H1 (cell line): ENCODE data around the gene TSPAN2. TPM values are rescaled to one million over a fixed set of nuclear protein-coding genes. Genes with fewer than 3 reads are reported as not detected.
A peak's percentile ranks its signal among the peaks of the same experiment; 100 is the strongest.

ENCODE experiments used
- CTCF ChIA-PET: fragments of 300-600 bp; sonication (Branson Sonifier 250); formaldehyde crosslinking; loops from one replicate; lab custom pipeline; 2021; ENCODE audit not compliant: partially characterized antibody; lab: Charles Lee
- POLR2A ChIA-PET: fragments of 300-600 bp; sonication (Branson Sonifier 250); formaldehyde crosslinking; loops from one replicate; lab custom pipeline; 2021; ENCODE audit warnings: inconsistent platforms; ENCODE audit not compliant: partially characterized antibody; lab: Charles Lee
- DNase-seq, 2 experiments: peaks; one replicate each; pipeline versions ENCODE4 v3.0.0 to v3.0.0-alpha.2; 2010 to 2022; ENCODE audit warnings: low spot score in 2 of 2, low read depth in 1 of 2, mixed read lengths in 1 of 2
- FAIRE-seq: peaks from 2 replicates; lab custom pipeline; 2011; peaks lifted over from hg19 to GRCh38; lab: Jason Lieb, UNC
- H2AFZ ChIP-seq: 2 replicates; pipeline ENCODE4 v1.8.1; 2012; ENCODE audit warnings: low read length, inconsistent platforms
- H2AK5ac ChIP-seq: 2 replicates; pipeline ENCODE4 v1.6.1; 2013; ENCODE audit warnings: low read depth, low read length
- H2BK120ac ChIP-seq: replicated peaks from 2 replicates; pipeline ENCODE3; 2013; ENCODE audit warnings: low read depth, low read length, inconsistent platforms
- H2BK12ac ChIP-seq: 2 replicates; pipeline ENCODE4 v1.6.1; 2013; ENCODE audit warnings: low read depth, low read length
- H2BK15ac ChIP-seq: 2 replicates; pipeline ENCODE4 v1.6.1; 2013; ENCODE audit warnings: low read length
- H2BK20ac ChIP-seq: 2 replicates; pipeline ENCODE4 v1.6.1; 2013; ENCODE audit warnings: low read length
- H2BK5ac ChIP-seq: 2 replicates; pipeline ENCODE4 v1.6.1; 2013; ENCODE audit warnings: low read depth, low read length
- H3K14ac ChIP-seq: 2 replicates; pipeline ENCODE4 v1.6.1; 2013; ENCODE audit warnings: inconsistent platforms; ENCODE audit not compliant: insufficient read length
- H3K18ac ChIP-seq: 2 replicates; pipeline ENCODE4 v1.6.1; 2013; ENCODE audit warnings: low read length; ENCODE audit errors: extremely low read depth
- H3K23ac ChIP-seq: 2 replicates; pipeline ENCODE4 v1.6.1; 2013; ENCODE audit warnings: inconsistent platforms; ENCODE audit not compliant: insufficient read length
- H3K23me2 ChIP-seq: 2 replicates; pipeline ENCODE4 v1.6.1; 2013; ENCODE audit warnings: low read depth, low read length
- H3K27ac ChIP-seq: 2 replicates; pipeline ENCODE4 v1.6.1; 2011; ENCODE audit warnings: low read depth, low read length, inconsistent platforms
- H3K27me3 ChIP-seq, 4 experiments: replicated peaks in 1 of 4; 1 replicate in 1 of 4; 2 replicates in 3 of 4; pipeline versions ENCODE4 v1.6.1 to v1.8.1; 2011 to 2013; ENCODE audit warnings: low read length in 3 of 4, mild to moderate bottlenecking in 3 of 4, inconsistent platforms in 2 of 4, mixed read lengths in 2 of 4, moderate library complexity in 1 of 4; ENCODE audit not compliant: control insufficient read depth in 3 of 4, insufficient read depth in 3 of 4; ENCODE audit errors: extremely low read depth in 1 of 4
- H3K36me3 ChIP-seq, 4 experiments: 2 replicates each; pipeline versions ENCODE4 v1.6.1 to v1.8.1; 2011 to 2013; ENCODE audit warnings: mild to moderate bottlenecking in 4 of 4, low read length in 3 of 4, moderate library complexity in 2 of 4, control low read depth in 1 of 4, inconsistent platforms in 1 of 4; ENCODE audit not compliant: insufficient read depth in 4 of 4, control insufficient read depth in 2 of 4
- H3K4ac ChIP-seq: replicated peaks from 2 replicates; pipeline ENCODE3; 2013; ENCODE audit warnings: low read length, low read depth, mixed read lengths, inconsistent platforms; ENCODE audit not compliant: insufficient read length
- H3K4me1 ChIP-seq, 4 experiments: replicated peaks in 1 of 4; 1 replicate in 1 of 4; 2 replicates in 3 of 4; pipeline versions ENCODE4 v1.6.1 to v1.8.1; 2011 to 2013; ENCODE audit warnings: low read length in 3 of 4, inconsistent platforms in 2 of 4, mixed read lengths in 1 of 4; ENCODE audit not compliant: insufficient read depth in 4 of 4, control insufficient read depth in 3 of 4
- H3K4me2 ChIP-seq, 2 experiments: 2 replicates each; pipeline versions ENCODE4 v1.6.1 to v1.8.1; 2011 to 2013; ENCODE audit warnings: low read depth in 2 of 2, low read length in 2 of 2, control low read depth in 1 of 2, inconsistent platforms in 1 of 2, mild to moderate bottlenecking in 1 of 2; ENCODE audit not compliant: insufficient read depth in 1 of 2
- H3K4me3 ChIP-seq, 4 experiments: fragments of 200-600, 300-600 bp in 1 of 4; sonication (generic), shearing (Covaris generic), sonication (Bioruptor Twin) in 1 of 4; 2 replicates each; pipeline versions ENCODE4 v1.5.1 to v1.8.1; 2011 to 2016; ENCODE audit warnings: low read length in 4 of 4, low read depth in 3 of 4, control low read depth in 2 of 4, inconsistent platforms in 2 of 4, mild to moderate bottlenecking in 2 of 4, mixed read lengths in 1 of 4, moderate library complexity in 1 of 4; ENCODE audit not compliant: insufficient read depth in 2 of 4; ENCODE audit errors: extremely low read depth in 1 of 4
- H3K56ac ChIP-seq: replicated peaks from 2 replicates; pipeline ENCODE3; 2013; ENCODE audit warnings: low read depth, mild to moderate bottlenecking, mixed read lengths, low read length, inconsistent platforms; ENCODE audit not compliant: insufficient read length
- H3K79me1 ChIP-seq: 2 replicates; pipeline ENCODE4 v1.6.1; 2013; ENCODE audit warnings: low read depth, low read length, control low read depth
- H3K79me2 ChIP-seq, 2 experiments: 2 replicates each; pipeline versions ENCODE4 v1.6.1 to v1.8.1; 2012 to 2013; ENCODE audit warnings: low read length in 2 of 2, mild to moderate bottlenecking in 2 of 2, inconsistent platforms in 1 of 2; ENCODE audit not compliant: insufficient read depth in 2 of 2, control insufficient read depth in 1 of 2
- H3K9ac ChIP-seq, 4 experiments: replicated peaks in 1 of 4; 1 replicate in 1 of 4; 2 replicates in 3 of 4; pipeline versions ENCODE4 v1.6.1 to v1.8.1; 2011 to 2013; ENCODE audit warnings: low read depth in 3 of 4, low read length in 3 of 4, control low read depth in 2 of 4, mild to moderate bottlenecking in 2 of 4, moderate library complexity in 2 of 4, inconsistent platforms in 1 of 4; ENCODE audit errors: extremely low read depth in 1 of 4
- H3K9me3 ChIP-seq, 2 experiments: 2 replicates each; pipeline versions ENCODE4 v1.6.1 to v1.8.1; 2012 to 2013; ENCODE audit warnings: mild to moderate bottlenecking in 2 of 2, moderate library complexity in 2 of 2, control low read depth in 1 of 2, inconsistent platforms in 1 of 2, low read depth in 1 of 2, low read length in 1 of 2, mixed read lengths in 1 of 2; ENCODE audit not compliant: insufficient read depth in 2 of 2
- H4K20me1 ChIP-seq, 2 experiments: replicated peaks in 1 of 2; 2 replicates each; pipeline versions ENCODE3 to v1.8.1; 2011 to 2013; ENCODE audit warnings: inconsistent platforms in 2 of 2, low read length in 2 of 2, mild to moderate bottlenecking in 1 of 2; ENCODE audit not compliant: insufficient read depth in 2 of 2, control insufficient read depth in 1 of 2
- H4K5ac ChIP-seq: 2 replicates; pipeline ENCODE4 v1.6.1; 2013; ENCODE audit warnings: low read length, low read depth, mixed read lengths, inconsistent platforms; ENCODE audit not compliant: insufficient read length
- H4K8ac ChIP-seq: 2 replicates; pipeline ENCODE4 v1.8.0; 2013; ENCODE audit warnings: mild to moderate bottlenecking, moderate library complexity, low read length, inconsistent platforms; ENCODE audit not compliant: insufficient read depth; ENCODE audit errors: extremely low read depth
- H4K91ac ChIP-seq: replicated peaks from 2 replicates; pipeline ENCODE3; 2013; ENCODE audit warnings: low read length, mixed read lengths, inconsistent platforms; ENCODE audit not compliant: insufficient read length
- CHD1 ChIP-seq: IDR thresholded peaks from 2 replicates; pipeline ENCODE4 v1.6.1; 2012; ENCODE audit warnings: low read depth, low read length, improper control_type of control experiment
- HDAC6 ChIP-seq: IDR thresholded peaks from one replicate; pipeline ENCODE4 v1.7.1; 2012; ENCODE audit warnings: low read depth, mild to moderate bottlenecking, inconsistent platforms, low read length, moderate library complexity
- POU5F1 ChIP-seq: IDR thresholded peaks from 2 replicates; pipeline ENCODE4 v1.6.1; 2011; ENCODE audit warnings: low read depth, mild to moderate bottlenecking, low read length, moderate library complexity
- TBP ChIP-seq: IDR thresholded peaks from 2 replicates; pipeline ENCODE4 v1.6.1; 2011; ENCODE audit warnings: low read depth, low read length, improper control_type of control experiment
- WGBS, 2 experiments: shearing (Covaris generic) in 1 of 2; methylation state at CpG; one replicate each; pipeline versions ENCODE4 v1.1.6 to v1.1.7; 2013 to 2015; ENCODE audit warnings: low lambda C conversion rate in 2 of 2, mixed read lengths in 2 of 2, inconsistent platforms in 1 of 2, low coverage in 1 of 2, missing lambda C conversion rate in 1 of 2; ENCODE audit not compliant: insufficient replicate concordance in 2 of 2, insufficient coverage in 1 of 2, insufficient read length in 1 of 2; ENCODE audit errors: extremely low coverage in 1 of 2, missing lambda C conversion rate in 1 of 2; 5-methylcytosine and 5-hydroxymethylcytosine counted together
- polyA plus RNA-seq, 7 experiments: library from polyadenylated mRNA; depleted of rRNA in 3 of 7; stranded (reverse) in 5 of 7; unstranded in 2 of 7; fragments of >200 nt in 5 of 7; fragments of 200-250 nt in 2 of 7; gene quantifications; 1 replicate in 5 of 7; 2 replicates in 1 of 7; 4 replicates in 1 of 7; pipeline versions ENCODE4 v1.2.1 to v1.2.3, GENCODE V29; 2011 to 2013; ENCODE audit warnings: missing spikeins in 2 of 7, mixed read lengths in 2 of 7
- total RNA-seq: library from RNA; stranded (reverse); fragmentation: NEBNext Ultra II Directional; extraction: Animal tissue kit (Norgen Biotek cat#: 25700); gene quantifications from 2 replicates; pipeline ENCODE4 v1.2.1, GENCODE V29; 2021

TSPAN2 gene
- total and polyA plus RNA-seq, 2 of the 8 experiments (the other 6 are each of a cell fraction or from before 2014, with no cell fraction given) = 7.4 to 14.2 TPM

DNA sequence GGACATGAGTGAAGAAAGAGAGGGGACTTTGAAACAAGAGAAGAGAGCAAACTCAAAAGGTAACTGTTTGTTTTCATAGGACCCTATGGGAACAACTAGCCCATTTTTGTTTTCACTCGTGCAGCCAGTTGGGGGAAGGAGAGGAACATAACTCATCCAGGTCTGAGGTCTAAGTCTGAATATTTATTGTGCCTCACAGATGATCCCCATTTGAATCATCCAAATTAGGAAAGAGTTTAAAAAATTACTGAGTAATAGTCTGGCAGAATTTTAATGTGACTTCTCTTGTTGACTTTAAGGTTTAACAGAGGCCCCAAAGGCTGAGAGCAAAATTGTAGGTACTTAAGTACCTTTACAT, 10.4 kb upstream of the TSPAN2 start:
- H2BK12ac ChIP-seq = no peak overlapping the region
- ChIA-PET CTCF (interaction anchor here (1.6 kb wide), 1 partner anchor 12 kb away, joined by 3 read pairs; no protein-coding TSS in a partner anchor), POLR2A (interaction anchor here (1.1 kb wide), 1 partner anchor 9 kb away, joined by 4 read pairs; no protein-coding TSS in a partner anchor)
- no peaks in the 10 kb centered on the region for H3K36me3 ChIP-seq
- H3K18ac ChIP-seq = no peak overlapping the region
- H3K4ac ChIP-seq = no peak overlapping the region
- H2AFZ ChIP-seq = peak overlapping the region; percentile 93
- H3K23ac ChIP-seq = no peak overlapping the region
- no peak overlapping the region for H2BK5ac ChIP-seq
- no peak overlapping the region for H3K9ac ChIP-seq
- no peak for TF ChIP-seq TBP
- no peak for TF ChIP-seq POU5F1
- no peak for TF ChIP-seq HDAC6
- TF ChIP-seq CHD1 = no peak
- no peak overlapping the region for H3K14ac ChIP-seq
- H3K79me1 ChIP-seq = no peaks in the 10 kb centered on the region
- no peak for DNase-seq
- peaks cover 0 to 5% (median under 1%) of the 10 kb centered on the region in 4 experiments; a peak in 2 of 7 replicates for H3K4me1 ChIP-seq
- H4K91ac ChIP-seq = no peak overlapping the region
- FAIRE-seq = no peak
- no peak overlapping the region for H2BK20ac ChIP-seq
- H3K27me3 ChIP-seq = no peaks in the 10 kb centered on the region
- no peak overlapping the region for H4K5ac ChIP-seq
- H3K56ac ChIP-seq = no peak overlapping the region
- H3K79me2 ChIP-seq = no peaks in the 10 kb centered on the region
- 0 out of 4 replicates have a peak overlapping the region, but pooled peaks of 1 of the 2 experiments have one; percentile 44 for H3K4me2 ChIP-seq
- H4K20me1 ChIP-seq = no peaks in the 10 kb centered on the region
- no peaks in the 10 kb centered on the region; the same call in 1 of the 2 replicates for H3K23me2 ChIP-seq
- H2AK5ac ChIP-seq = no peak overlapping the region
- H3K9me3 ChIP-seq = no peaks in the 10 kb centered on the region
- H3K4me3 ChIP-seq = no peak overlapping the region
- no peak overlapping the region for H4K8ac ChIP-seq
- 63% methylated on average over 1 of the region's 1 CpG; no CpG with 5 or more reads in 1 of the 2 experiments for WGBS, 2 experiments
- H2BK15ac ChIP-seq = no peak overlapping the region
- H3K27ac ChIP-seq = no peak overlapping the region
- H2BK120ac ChIP-seq = no peak overlapping the region
